NOMO-1 (cell line): ENCODE measurements around the gene BOC.

Source experiments
- DNase-seq, 2 experiments: peaks; one replicate each; lab custom pipeline; 2025; ENCODE audit not compliant: unreplicated experiment in 2 of 2; lab: John Stamatoyannopoulos, UW

The BOC gene

DNA sequence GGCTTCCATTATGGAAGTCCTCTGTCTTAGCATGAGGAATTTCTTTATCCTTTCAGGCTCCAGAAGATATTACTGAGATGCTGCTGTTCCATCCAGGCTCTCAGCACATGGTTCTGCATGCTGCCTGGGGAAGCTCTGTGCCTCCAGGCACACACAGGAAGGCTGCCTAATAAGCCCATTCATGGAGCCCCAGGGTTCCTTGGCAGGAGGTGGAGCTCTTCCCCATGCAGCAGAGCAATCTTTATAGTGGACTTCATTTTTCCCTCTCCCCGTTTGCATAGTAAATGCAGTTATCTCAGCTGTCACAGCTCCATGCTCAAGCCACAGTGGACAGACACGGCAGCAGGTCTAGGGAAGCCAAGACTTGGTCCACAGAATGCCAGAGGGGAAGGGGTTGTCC is 57.6 kb downstream of the BOC start:
- no peak for DNase-seq

- DNase-seq, result no peak
Observed at GRCh38 chr3:113269661-113270060, 58.3 kb downstream of the BOC start.

GRCh38 chr3:113270068-113270467 is 58.7 kb downstream of the BOC start:
- DNase-seq, result no peak

DNA sequence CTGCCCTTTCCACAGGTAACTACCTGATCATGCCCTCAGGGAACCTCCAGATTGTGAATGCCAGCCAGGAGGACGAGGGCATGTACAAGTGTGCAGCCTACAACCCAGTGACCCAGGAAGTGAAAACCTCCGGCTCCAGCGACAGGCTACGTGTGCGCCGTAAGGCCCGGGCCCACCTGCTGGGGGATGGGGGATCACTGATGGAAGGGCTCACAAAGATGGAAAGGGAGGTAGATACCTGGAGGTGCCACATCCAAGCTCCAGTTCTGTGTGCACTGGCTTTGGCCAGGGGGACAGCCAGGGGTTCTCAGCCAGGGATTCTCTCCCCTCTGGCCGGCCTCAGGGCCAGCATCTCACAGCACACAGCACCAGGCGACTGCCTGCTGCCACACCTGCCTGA is 59.4 kb downstream of the BOC start:
- DNase-seq, result no peak

- DNase-seq, result no peak
Observed at GRCh38 chr3:113271189-113271588, 59.8 kb downstream of the BOC start.

GRCh38 chr3:113271594-113272384 is 60.4 kb downstream of the BOC start:
- no peak for DNase-seq

DNA sequence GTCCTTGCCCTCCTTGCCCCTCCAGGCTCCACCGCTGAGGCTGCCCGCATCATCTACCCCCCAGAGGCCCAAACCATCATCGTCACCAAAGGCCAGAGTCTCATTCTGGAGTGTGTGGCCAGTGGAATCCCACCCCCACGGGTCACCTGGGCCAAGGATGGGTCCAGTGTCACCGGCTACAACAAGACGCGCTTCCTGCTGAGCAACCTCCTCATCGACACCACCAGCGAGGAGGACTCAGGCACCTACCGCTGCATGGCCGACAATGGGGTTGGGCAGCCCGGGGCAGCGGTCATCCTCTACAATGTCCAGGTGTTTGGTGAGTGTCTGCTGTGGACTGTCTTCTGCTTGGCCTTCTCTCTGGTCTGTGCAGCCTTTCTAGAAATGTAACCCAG is 61.0 kb downstream of the BOC start:
- no peak for DNase-seq

- DNase-seq, result no peak
Observed at GRCh38 chr3:113273011-113273410, 61.7 kb downstream of the BOC start.

DNA sequence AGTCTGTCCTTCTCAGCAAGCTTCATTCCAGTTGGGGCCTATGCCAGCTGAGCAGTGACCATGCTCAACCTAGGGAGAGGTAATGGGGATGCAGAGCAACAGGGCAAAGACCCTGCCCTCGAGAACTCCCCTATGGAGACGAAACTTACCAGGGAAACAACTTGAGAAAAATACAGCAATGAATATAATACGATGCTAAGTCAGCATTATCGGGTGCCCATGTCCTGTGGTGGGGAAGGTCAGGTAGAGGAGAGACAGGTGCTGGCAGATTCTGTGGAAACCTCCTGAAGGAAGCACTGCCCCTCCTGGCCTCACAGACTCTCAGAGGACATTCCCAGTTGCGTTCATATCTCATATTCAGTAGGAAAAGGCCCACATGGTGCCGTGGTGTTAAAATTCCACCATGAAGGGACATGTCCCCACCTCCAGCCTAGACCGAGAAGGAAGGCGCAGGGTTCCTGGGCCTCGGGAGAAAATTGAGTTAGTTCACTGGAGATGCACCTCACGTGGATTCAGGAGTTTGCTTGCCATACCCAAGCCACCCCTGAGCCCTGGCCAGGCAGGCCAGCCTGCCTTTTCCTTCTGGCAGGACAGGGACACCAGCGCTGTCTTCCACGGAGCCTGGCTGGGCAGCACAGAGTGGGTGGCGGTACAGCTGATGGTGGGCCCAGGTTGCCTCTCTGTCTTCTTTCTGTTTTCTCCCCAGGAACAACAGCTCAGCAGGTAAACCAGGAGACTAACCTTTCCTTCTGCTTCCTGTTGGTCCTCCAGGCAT is 62.4 kb downstream of the BOC start:
- no peak for DNase-seq

GRCh38 chr3:113274425-113275257 is 63.3 kb downstream of the BOC start:
- DNase-seq, result no peak

- DNase-seq, result no peak
Observed at GRCh38 chr3:113275258-113275556, 63.9 kb downstream of the BOC start.

- no peak for DNase-seq
Observed at GRCh38 chr3:113275583-113275928, 64.2 kb downstream of the BOC start.

- peak; percentile 73 to 78 for DNase-seq
Observed at GRCh38 chr3:113275929-113276750, 64.8 kb downstream of the BOC start.

DNA sequence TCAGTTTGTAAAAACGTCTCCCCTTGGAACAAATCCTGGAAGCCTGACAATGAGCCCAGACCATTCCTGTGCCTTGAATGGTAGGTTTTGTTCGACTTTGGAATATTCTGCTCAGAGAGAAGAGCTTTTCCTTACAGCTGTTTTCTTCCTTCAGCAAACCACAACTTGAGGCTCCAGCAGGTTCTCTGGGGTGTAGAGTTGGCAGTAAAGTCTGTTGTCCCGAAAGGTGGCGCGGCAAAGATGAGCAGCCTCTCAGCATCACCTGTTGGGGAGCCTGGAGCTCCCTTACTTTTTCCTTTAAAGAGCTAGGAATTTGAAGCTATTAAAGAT is 65.4 kb downstream of the BOC start:
- DNase-seq, result no peak

DNA sequence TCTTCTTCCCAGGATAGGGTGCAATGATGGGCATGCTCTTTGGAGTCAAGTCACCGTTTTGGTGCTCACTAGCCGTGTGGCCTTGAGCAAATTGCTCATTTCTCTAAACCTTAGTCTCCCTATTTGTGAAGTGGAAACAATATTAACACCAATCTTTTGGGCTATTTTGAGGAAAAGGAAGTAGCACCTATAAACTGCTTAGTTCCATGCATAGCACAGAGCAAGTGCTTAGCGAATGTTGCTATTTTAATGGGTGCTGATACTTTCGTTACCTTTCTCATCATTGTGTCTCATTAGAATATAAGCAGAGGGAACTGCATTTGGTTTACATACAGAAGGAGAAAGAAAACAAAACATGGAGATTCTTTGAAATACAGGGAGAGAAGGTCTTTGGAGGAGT is 66.1 kb downstream of the BOC start:
- DNase-seq, result peak in 1 of 2 experiments; percentile 9

GRCh38 chr3:113277941-113278598 is 66.7 kb downstream of the BOC start:
- no peak for DNase-seq

GRCh38 chr3:113278599-113278955 is 67.2 kb downstream of the BOC start:
- no peak for DNase-seq

- no peak for DNase-seq
Observed at GRCh38 chr3:113279686-113280085, 68.3 kb downstream of the BOC start.

- DNase-seq, result no peak
Observed at GRCh38 chr3:113283306-113283705, 71.9 kb downstream of the BOC start.

DNA sequence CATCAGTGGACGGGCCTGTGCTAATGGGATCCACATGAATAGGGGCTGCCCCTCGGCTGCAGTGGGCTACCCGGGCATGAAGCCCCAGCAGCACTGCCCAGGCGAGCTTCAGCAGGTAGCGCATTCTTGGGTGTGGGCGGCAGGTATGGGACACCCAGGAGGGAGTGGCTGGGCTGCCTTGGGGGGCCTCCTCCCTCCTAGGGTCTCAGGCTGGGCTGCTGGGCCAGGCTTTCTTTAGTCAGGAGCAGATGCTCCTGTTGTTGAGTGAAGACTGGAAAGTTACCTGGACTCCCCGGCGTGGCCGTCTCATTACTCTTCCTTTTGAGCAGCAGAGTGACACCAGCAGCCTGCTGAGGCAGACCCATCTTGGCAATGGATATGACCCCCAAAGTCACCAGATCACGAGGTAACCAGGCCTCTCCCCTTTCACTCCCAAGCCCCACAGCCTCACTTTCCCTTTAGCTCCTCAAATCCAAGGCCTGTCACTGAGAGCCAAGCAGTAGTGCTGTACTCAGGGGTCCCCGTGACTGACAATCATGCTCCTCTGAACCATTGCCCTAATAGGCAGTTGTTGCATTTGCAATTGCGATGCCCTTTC is 73.2 kb downstream of the BOC start:
- DNase-seq, result no peak
